Measurements from ENCODE around the gene EPS15. TPM values are rescaled to one million over a fixed set of nuclear protein-coding genes. Genes with fewer than 3 reads are reported as not detected.

Gene EPS15
- total and polyA plus RNA-seq, 4 donors: 8.8 to 52.1 (median 19.1) TPM

DNA sequence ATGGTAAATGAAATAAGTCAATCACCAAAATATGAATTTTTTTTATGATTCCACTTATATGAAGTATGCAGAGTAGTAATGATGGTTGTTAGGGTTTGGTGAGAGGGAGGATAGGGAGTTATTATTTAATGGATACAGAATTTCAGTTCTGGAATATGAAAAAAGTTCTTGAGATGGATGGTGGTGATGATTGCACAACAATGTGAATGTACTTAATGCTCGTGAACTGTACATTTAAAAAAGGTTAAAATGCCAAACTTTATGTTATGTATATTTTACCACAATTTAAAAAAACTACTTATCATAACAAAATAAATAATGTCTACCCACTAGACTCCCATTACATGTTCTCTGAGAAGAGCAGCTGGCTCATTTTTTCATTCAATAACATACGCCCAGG is 133.3 kb downstream of the EPS15 start (continued):
- no peak for TF ChIP-seq CTCF (IDR thresholded peaks at IDR 0.05; ENCODE audit: low read depth, low read length, missing input control)
- TF ChIP-seq RXRA (IDR thresholded peaks at IDR 0.05): no peak

GRCh38 chr1:51381964-51382363 is 137.1 kb downstream of the EPS15 start:
- Histone ChIP-seq H3K4me3 (ENCODE audit: low read depth in 1 of 3, low read length in 3 of 3) (no peak overlapping the region), H3K9me3 (ENCODE audit: control insufficient read depth in 4 of 4, low read length in 3 of 4) (no peaks in the 10 kb centered on the region), H3K36me3 (ENCODE audit: control insufficient read depth in 4 of 4, insufficient read depth in 3 of 4, low read depth in 1 of 4, low read length in 3 of 4) (peaks cover 2 to 28% (median 18%) of the 10 kb centered on the region in 4 donors), H3K27me3 (ENCODE audit: control insufficient read depth in 4 of 4, insufficient read depth in 4 of 4, low read length in 3 of 4) (no peaks in the 10 kb centered on the region), H3K27ac (ENCODE audit: low read depth in 1 of 2, low read length in 2 of 2) (no peak overlapping the region), H3K9ac (ENCODE audit: low read depth in 1 of 2, low read length in 2 of 2) (no peak overlapping the region), H3K4me1 (ENCODE audit: control insufficient read depth in 4 of 4, insufficient read depth in 4 of 4, low read length in 3 of 4) (no peaks in the 10 kb centered on the region)
- TF ChIP-seq EGR1 (IDR thresholded peaks at IDR 0.05; ENCODE audit: low read depth in 2 of 2): no peak
- no peak for TF ChIP-seq GABPA (IDR thresholded peaks at IDR 0.05 in 1 of 2, conservative IDR thresholded peaks at IDR 0.05 in 1 of 2)
- no peak for TF ChIP-seq HNF4G (IDR thresholded peaks at IDR 0.05)
- TF ChIP-seq NR2F2 (IDR thresholded peaks at IDR 0.05): no peak
- no peak for TF ChIP-seq ATF3 (IDR thresholded peaks at IDR 0.05)
- TF ChIP-seq CTCF (IDR thresholded peaks at IDR 0.05; ENCODE audit: low read depth, low read length, missing input control): no peak
- no peak for TF ChIP-seq RAD21 (IDR thresholded peaks at IDR 0.05)
- TF ChIP-seq, protein P1, sequence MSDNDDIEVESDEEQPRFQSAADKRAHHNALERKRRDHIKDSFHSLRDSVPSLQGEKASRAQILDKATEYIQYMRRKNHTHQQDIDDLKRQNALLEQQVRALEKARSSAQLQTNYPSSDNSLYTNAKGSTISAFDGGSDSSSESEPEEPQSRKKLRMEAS (IDR thresholded peaks at IDR 0.05): no peak
- TF ChIP-seq RXRA (IDR thresholded peaks at IDR 0.05): no peak
- TF ChIP-seq FOXA2 (IDR thresholded peaks at IDR 0.05): no peak
- TF ChIP-seq YY1 (IDR thresholded peaks at IDR 0.05): no peak
- no peak for TF ChIP-seq FOXA1 (IDR thresholded peaks at IDR 0.05)
- TF ChIP-seq HNF4A (conservative IDR thresholded peaks at IDR 0.05): no peak
- TF ChIP-seq REST (IDR thresholded peaks at IDR 0.05): no peak
- TF ChIP-seq JUND (IDR thresholded peaks at IDR 0.05): no peak
- no peak for TF ChIP-seq SP1 (IDR thresholded peaks at IDR 0.05)
- TF ChIP-seq TAF1 (conservative IDR thresholded peaks at IDR 0.05): no peak
- no peak for TF ChIP-seq ZBTB33 (IDR thresholded peaks at IDR 0.05)
- DNase-seq (ENCODE audit: low spot score): no peak

Measured in liver (tissue), 9 donors.